ENCODE measurements around the gene GORASP2.

GORASP2 gene

GRCh38 chr2:170965446-170966225 is 36.6 kb downstream of the GORASP2 start:
- TF ChIP-seq MYC (IDR thresholded peaks at IDR 0.05; ENCODE audit: low read depth, low read length) (no peak), CTCF (IDR thresholded peaks at IDR 0.05; ENCODE audit: low read depth, low read length) (no peak), MAX (IDR thresholded peaks at IDR 0.05; ENCODE audit: low read depth, low read length) (no peak), POLR2A (IDR thresholded peaks at IDR 0.05; ENCODE audit: extremely low read depth, insufficient read length) (no peak)
- no peak for DNase-seq (ENCODE audit: low read depth)
- no peak overlapping the region for H3K4me3 ChIP-seq (ENCODE audit: low read depth, low read length)

- peak; percentile 25 for TF ChIP-seq CTCF (IDR thresholded peaks at IDR 0.05; ENCODE audit: low read depth, low read length)
- no peak for TF ChIP-seq MYC (IDR thresholded peaks at IDR 0.05; ENCODE audit: low read depth, low read length)
- H3K4me3 ChIP-seq (ENCODE audit: low read depth, low read length): no peak overlapping the region
- peak; percentile 40 for DNase-seq (ENCODE audit: low read depth)
Measured at GRCh38 chr2:170966648-170967396, 37.8 kb downstream of the GORASP2 start.

- TF ChIP-seq MYC (IDR thresholded peaks at IDR 0.05; ENCODE audit: low read depth, low read length) (no peak), POLR2A (IDR thresholded peaks at IDR 0.05; ENCODE audit: extremely low read depth, insufficient read length) (no peak), CTCF (IDR thresholded peaks at IDR 0.05; ENCODE audit: low read depth, low read length) (no peak), MAX (IDR thresholded peaks at IDR 0.05; ENCODE audit: low read depth, low read length) (no peak)
- no peak overlapping the region for H3K4me3 ChIP-seq (ENCODE audit: low read depth, low read length)
- DNase-seq (ENCODE audit: low read depth): no peak
Measured at GRCh38 chr2:170967553-170967952, 38.5 kb downstream of the GORASP2 start.

- no peak overlapping the region for H3K4me3 ChIP-seq (ENCODE audit: low read depth, low read length)
- DNase-seq (ENCODE audit: low read depth): no peak
- TF ChIP-seq POLR2A (IDR thresholded peaks at IDR 0.05; ENCODE audit: extremely low read depth, insufficient read length) (no peak), MAX (IDR thresholded peaks at IDR 0.05; ENCODE audit: low read depth, low read length) (no peak), CTCF (IDR thresholded peaks at IDR 0.05; ENCODE audit: low read depth, low read length) (no peak), MYC (IDR thresholded peaks at IDR 0.05; ENCODE audit: low read depth, low read length) (no peak)
Measured at GRCh38 chr2:170968205-170969003, 39.4 kb downstream of the GORASP2 start.

GRCh38 chr2:170969030-170969429 is 40.0 kb downstream of the GORASP2 start:
- peak; percentile 26 for DNase-seq (ENCODE audit: low read depth)
- no peak overlapping the region for H3K4me3 ChIP-seq (ENCODE audit: low read depth, low read length)
- no peak for TF ChIP-seq CTCF (IDR thresholded peaks at IDR 0.05; ENCODE audit: low read depth, low read length)
- TF ChIP-seq POLR2A (IDR thresholded peaks at IDR 0.05; ENCODE audit: extremely low read depth, insufficient read length): no peak
- no peak for TF ChIP-seq MAX (IDR thresholded peaks at IDR 0.05; ENCODE audit: low read depth, low read length)
- TF ChIP-seq MYC (IDR thresholded peaks at IDR 0.05; ENCODE audit: low read depth, low read length): no peak
